HG03280 (cell line): ENCODE data around the gene TOMM22.

Source experiments
- ATAC-seq: cut with Tn5 transposase; IDR thresholded peaks from one replicate; pipeline ENCODE4 v1.9.1; 2021; ENCODE audit warnings: mild to moderate bottlenecking, moderate library complexity; ENCODE audit not compliant: unreplicated experiment

TOMM22 gene

GRCh38 chr22:38694940-38695339 lies 13.2 kb downstream of the TOMM22 start:
- ATAC-seq: no peak

GRCh38 chr22:38696606-38697424 lies 15.1 kb downstream of the TOMM22 start:
- no peak for ATAC-seq

GRCh38 chr22:38697425-38698089 lies 15.8 kb downstream of the TOMM22 start:
- ATAC-seq: no peak

GRCh38 chr22:38698407-38699094 lies 16.8 kb downstream of the TOMM22 start:
- no peak for ATAC-seq

- no peak for ATAC-seq
Measured at GRCh38 chr22:38699143-38699542, 17.4 kb downstream of the TOMM22 start.

GRCh38 chr22:38699784-38700183 lies 18.0 kb downstream of the TOMM22 start:
- no peak for ATAC-seq

GRCh38 chr22:38700270-38700788 lies 18.6 kb downstream of the TOMM22 start:
- no peak for ATAC-seq

GRCh38 chr22:38700789-38701628 lies 19.3 kb downstream of the TOMM22 start, which contains the start of gene JOSD1:
TSS of gene JOSD1 (minus strand) at chr22:38700943. CDS start at chr22:38699987, 956 bp downstream.
- peak; percentile 40 for ATAC-seq

- ATAC-seq: no peak
Measured at GRCh38 chr22:38704654-38705234, 23.0 kb downstream of the TOMM22 start.

- peak; percentile 67 for ATAC-seq
Measured at GRCh38 chr22:38705235-38706100, 23.7 kb downstream of the TOMM22 start, which contains the start of gene GTPBP1. TSS of gene GTPBP1 (plus strand) at chr22:38705944. CDS start at chr22:38705956, 12 bp downstream.

GRCh38 chr22:38706101-38706900 lies 24.5 kb downstream of the TOMM22 start:
- peak; percentile 1 for ATAC-seq

GRCh38 chr22:38706901-38707195 lies 25.1 kb downstream of the TOMM22 start:
- ATAC-seq: no peak

GRCh38 chr22:38707346-38707745 lies 25.6 kb downstream of the TOMM22 start:
- ATAC-seq: no peak

- no peak for ATAC-seq
Measured at GRCh38 chr22:38707984-38708383, 26.2 kb downstream of the TOMM22 start.

- ATAC-seq: no peak
Measured at GRCh38 chr22:38709306-38709705, 27.5 kb downstream of the TOMM22 start.

- no peak for ATAC-seq
Measured at GRCh38 chr22:38710351-38710750, 28.6 kb downstream of the TOMM22 start.

- ATAC-seq: no peak
Measured at GRCh38 chr22:38710866-38711265, 29.1 kb downstream of the TOMM22 start.

- ATAC-seq: no peak
Measured at GRCh38 chr22:38712486-38713207, 30.9 kb downstream of the TOMM22 start.
